Caco-2 (cell line): Measurements from ENCODE around the gene TFAM. TPM values are rescaled to one million over a fixed set of nuclear protein-coding genes. Genes with fewer than 3 reads are reported as not detected.

Experiments used
- BruUV-seq: library from RNA; stranded (reverse); fragments of 400-500 nt; replicated peaks from 2 replicates; lab custom pipeline; 2021; lab: Mats Ljungman, UMichigan
- CTCF ChIA-PET: fragments of 300-600 bp; sonication (Branson Sonifier 250); formaldehyde crosslinking; loops from one replicate; lab custom pipeline; 2022; ENCODE audit warnings: antibody characterized with exemption; lab: Charles Lee
- POLR2A ChIA-PET: fragments of 300-600 bp; sonication (Branson Sonifier 250); formaldehyde crosslinking; loops from one replicate; lab custom pipeline; 2022; ENCODE audit warnings: antibody characterized with exemption; lab: Charles Lee
- DNase-seq, 2 experiments: peaks; one replicate each; pipeline versions ENCODE4 v3.0.0 to v3.0.0-alpha.2; 2020 to 2022
- H3K27me3 ChIP-seq: replicated peaks from 2 replicates; pipeline ENCODE4 v1.6.0; 2011; ENCODE audit warnings: low read length; ENCODE audit not compliant: control insufficient read depth, insufficient read depth
- H3K36me3 ChIP-seq: 2 replicates; pipeline ENCODE4 v1.5.1; 2011; ENCODE audit warnings: low read length; ENCODE audit not compliant: control insufficient read depth, insufficient read depth
- H3K4me1 ChIP-seq: fragments of 250-450 bp; sonication (Bioruptor Pico); 2 replicates; pipeline ENCODE4 v1.5.1; 2020; ENCODE audit warnings: mild to moderate bottlenecking
- H3K4me3 ChIP-seq: 2 replicates; pipeline ENCODE4 v1.5.1; 2011; ENCODE audit warnings: low read depth, mild to moderate bottlenecking, control low read depth, low read length
- H3K9me3 ChIP-seq: fragments of 250-450 bp; sonication (Bioruptor Pico); 2 replicates; pipeline ENCODE4 v1.5.1; 2020; ENCODE audit warnings: mild to moderate bottlenecking, moderate library complexity
- H3K27ac Mint-ChIP-seq: one replicate; pipeline ENCODE4 v1.8.0; 2022; ENCODE audit warnings: mixed read lengths; ENCODE audit not compliant: unreplicated experiment
- H3K27me3 Mint-ChIP-seq: one replicate; pipeline ENCODE4 v1.8.0; 2022; ENCODE audit warnings: mixed read lengths; ENCODE audit not compliant: insufficient read depth, unreplicated experiment
- H3K36me3 Mint-ChIP-seq: one replicate; pipeline ENCODE4 v1.8.0; 2022; ENCODE audit warnings: mild to moderate bottlenecking, mixed read lengths; ENCODE audit not compliant: insufficient read depth, unreplicated experiment
- H3K4me1 Mint-ChIP-seq: one replicate; pipeline ENCODE4 v1.8.0; 2022; ENCODE audit warnings: low read depth, mixed read lengths; ENCODE audit not compliant: unreplicated experiment
- H3K4me3 Mint-ChIP-seq: one replicate; pipeline ENCODE4 v1.8.0; 2022; ENCODE audit warnings: mild to moderate bottlenecking, moderate library complexity, mixed read lengths; ENCODE audit not compliant: unreplicated experiment
- H3K9me3 Mint-ChIP-seq: one replicate; pipeline ENCODE4 v1.8.0; 2022; ENCODE audit warnings: mixed read lengths; ENCODE audit not compliant: unreplicated experiment
- CTCF ChIP-seq, 2 experiments: fragments of 200-600 bp in 1 of 2; IDR thresholded peaks; 1 replicate in 1 of 2; 2 replicates in 1 of 2; pipeline versions ENCODE4 v1.5.1 to v1.8.0; 2011 to 2022; ENCODE audit warnings: antibody characterized with exemption in 1 of 2, control low read depth in 1 of 2, inconsistent platforms in 1 of 2, low read depth in 1 of 2, low read length in 1 of 2, mild to moderate bottlenecking in 1 of 2, moderate library complexity in 1 of 2; ENCODE audit not compliant: insufficient read depth in 1 of 2, severe bottlenecking in 1 of 2, unreplicated experiment in 1 of 2
- intact Hi-C: fragments of 100-400 bp; cut with micrococcal nuclease; formaldehyde crosslinking; loops from one replicate; pipeline ENCODE4 v1.10.0; 2022; ENCODE audit not compliant: unreplicated experiment
- total RNA-seq: library from RNA; stranded (reverse); gene quantifications from 2 replicates; pipeline ENCODE4 v1.2.3, GENCODE V29; 2022

Gene TFAM
- total RNA-seq, 1 experiment from 2014 or later: 228 TPM

DNA sequence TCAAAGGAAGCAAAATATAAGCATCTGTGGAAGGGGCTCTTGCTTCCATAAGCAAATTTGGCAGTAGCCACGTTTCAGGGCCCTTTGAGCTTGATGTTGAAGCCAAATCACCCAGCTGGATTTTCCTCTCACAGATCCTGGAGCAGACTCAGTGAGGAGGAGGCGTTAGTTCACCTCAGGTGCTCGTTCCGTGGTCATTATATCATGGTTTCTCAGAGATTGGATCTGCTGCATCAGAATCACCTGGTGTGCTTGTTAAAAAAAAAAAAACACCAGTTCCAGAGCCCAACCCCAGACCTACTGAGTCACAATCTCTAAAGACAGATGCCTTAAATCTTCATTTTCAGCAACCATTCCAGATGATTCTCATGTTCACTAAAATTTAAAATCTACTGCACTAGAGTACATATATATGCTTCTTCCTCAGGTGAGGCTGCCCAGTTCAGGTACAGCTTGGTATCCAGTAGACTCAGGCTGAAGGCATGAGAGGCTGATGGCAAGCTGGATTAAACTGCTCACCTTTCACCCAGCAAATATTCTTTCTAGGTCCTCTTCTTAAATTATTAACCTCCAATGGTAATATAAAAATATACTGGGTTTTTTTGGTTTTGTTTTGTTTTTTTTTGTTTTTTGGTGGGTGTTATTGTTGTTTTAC lies 24.9 kb downstream of the TFAM start:
- H3K4me3 ChIP-seq: no peak overlapping the region
- intact Hi-C loops: loop anchor here (5.0 to 10.0 kb wide), 2 partner anchors 405 to 1212 kb away; no protein-coding TSS in a partner anchor

GRCh38 chr10:58412502-58412961 lies 27.3 kb downstream of the TFAM start:
- Histone ChIP-seq H3K9me3 (no peaks in the 10 kb centered on the region), H3K27me3 (no peaks in the 10 kb centered on the region), H3K36me3 (no peaks in the 10 kb centered on the region), H3K4me1 (peaks cover 45% of the 10 kb centered on the region), H3K4me3 (no peak overlapping the region)
- no peaks in the 10 kb centered on the region for H3K36me3 Mint-ChIP-seq
- H3K4me1 Mint-ChIP-seq: peaks cover 46% of the 10 kb centered on the region
- POLR2A ChIA-PET: interaction anchor here (0.5 to 1.0 kb wide), 3 partner anchors 27 to 114 kb away, joined by 3 read pairs; partner anchors contain the start of gene BICC1
- peak; percentile 47 to 63 for TF ChIP-seq CTCF (IDR thresholded peaks at IDR 0.05; ENCODE audit: insufficient read depth in 1 of 2, low read depth in 1 of 2, low read length in 1 of 2, severe bottlenecking in 1 of 2, unreplicated experiment in 1 of 2)
- CTCF ChIA-PET: interaction anchor here (0.8 to 1.5 kb wide), 4 partner anchors 72 to 365 kb away, joined by 3 to 9 read pairs (median 3); no protein-coding TSS in a partner anchor
- H3K27ac Mint-ChIP-seq: no peak overlapping the region
- peak; percentile 71 to 86 for DNase-seq
- intact Hi-C loops: loop anchor here (1.0 to 10.0 kb wide), 3 partner anchors 143 to 1210 kb away; no protein-coding TSS in a partner anchor
- no peaks in the 10 kb centered on the region for H3K27me3 Mint-ChIP-seq
- BruUV-seq: no TSS peak
- H3K4me3 Mint-ChIP-seq: no peak overlapping the region
- peaks cover 8% of the 10 kb centered on the region for H3K9me3 Mint-ChIP-seq

More for the DNA sequence above, 24.9 kb downstream of the TFAM start:
- H3K4me1 ChIP-seq: peaks cover 42% of the 10 kb centered on the region
- Mint-ChIP-seq H3K9me3 (peaks cover 8% of the 10 kb centered on the region), H3K27ac (no peak overlapping the region), H3K4me3 (no peak overlapping the region), H3K27me3 (no peaks in the 10 kb centered on the region), H3K36me3 (no peaks in the 10 kb centered on the region), H3K4me1 (peaks cover 40% of the 10 kb centered on the region)
- H3K27me3 ChIP-seq: no peaks in the 10 kb centered on the region
- CTCF ChIA-PET: interaction anchor here (0.7 kb wide), 1 partner anchor 267 kb away, joined by 3 read pairs; no protein-coding TSS in a partner anchor
- DNase-seq: no peak
- POLR2A ChIA-PET: no interaction called here
- H3K9me3 ChIP-seq: no peaks in the 10 kb centered on the region
- no peak for TF ChIP-seq CTCF (IDR thresholded peaks at IDR 0.05; ENCODE audit: insufficient read depth in 1 of 2, low read depth in 1 of 2, low read length in 1 of 2, severe bottlenecking in 1 of 2, unreplicated experiment in 1 of 2)
- no TSS peak for BruUV-seq
- H3K36me3 ChIP-seq: no peaks in the 10 kb centered on the region

DNA sequence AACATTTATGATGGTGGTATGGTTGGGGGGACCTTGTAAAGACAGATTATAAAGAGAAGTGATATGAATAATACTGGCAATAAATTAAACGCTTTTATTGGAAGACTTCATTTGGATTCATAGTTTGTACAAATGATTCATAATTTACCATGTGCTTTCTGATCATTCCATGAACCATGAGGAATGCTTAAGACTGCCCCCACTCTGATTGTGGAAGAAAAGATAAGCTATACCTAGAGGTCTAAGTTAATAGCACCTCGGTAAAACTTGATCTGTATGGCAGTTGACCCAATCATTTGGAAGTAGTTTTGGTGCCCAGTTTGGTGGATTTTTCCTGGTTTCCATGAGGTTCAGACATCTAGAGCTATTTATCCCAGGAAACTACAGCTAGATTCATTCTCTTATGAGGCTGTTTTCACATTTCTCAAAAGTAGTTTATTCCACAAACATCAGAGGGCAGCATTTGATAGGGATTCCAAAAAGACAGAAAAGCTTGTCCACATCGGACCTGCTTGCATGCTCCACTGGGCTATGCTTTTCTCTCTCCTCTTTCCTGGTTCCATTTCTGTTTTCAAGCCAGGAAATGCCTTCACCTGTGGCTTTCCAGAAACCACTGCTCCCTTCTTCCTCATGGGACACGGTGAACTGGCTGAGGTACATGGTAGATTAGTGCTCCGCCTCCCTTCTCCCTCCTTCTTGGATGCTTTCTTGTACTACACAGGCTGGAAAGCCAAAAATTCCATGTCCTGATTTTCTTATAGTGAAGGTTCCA lies 29.2 kb downstream of the TFAM start:
- Histone ChIP-seq H3K27me3 (no peaks in the 10 kb centered on the region), H3K9me3 (no peaks in the 10 kb centered on the region; the same call in 1 of the 2 replicates), H3K4me3 (no peak overlapping the region), H3K4me1 (peaks cover 35% of the 10 kb centered on the region), H3K36me3 (no peaks in the 10 kb centered on the region)
- H3K27ac Mint-ChIP-seq: peak overlapping the region; percentile 38
- no peak overlapping the region for H3K4me3 Mint-ChIP-seq
- peaks cover 37% of the 10 kb centered on the region for H3K4me1 Mint-ChIP-seq
- TF ChIP-seq CTCF (IDR thresholded peaks at IDR 0.05; ENCODE audit: insufficient read depth in 1 of 2, low read depth in 1 of 2, low read length in 1 of 2, severe bottlenecking in 1 of 2, unreplicated experiment in 1 of 2): peak; percentile 57 to 84
- ChIA-PET CTCF (interaction anchor here (0.6 to 2.1 kb wide), 35 partner anchors 21 to 1166 kb away, joined by 3 to 34 read pairs (median 4); partner anchors contain the start of genes BICC1, CISD1, TFAM and UBE2D1), POLR2A (interaction anchor here (0.8 kb wide), 1 partner anchor 114 kb away, joined by 3 read pairs; no protein-coding TSS in a partner anchor)
- DNase-seq: peak; percentile 59 to 85
- peaks cover 8% of the 10 kb centered on the region for H3K9me3 Mint-ChIP-seq
- intact Hi-C loops: loop anchor here (1.0 to 10.0 kb wide), 11 partner anchors 54 to 1208 kb away; partner anchors contain the start of gene BICC1
- no TSS peak for BruUV-seq
- no peaks in the 10 kb centered on the region for H3K27me3 Mint-ChIP-seq
- no peaks in the 10 kb centered on the region for H3K36me3 Mint-ChIP-seq
